HG02763 (cell line): ENCODE results near the gene SELENOF.

ENCODE experiments used
- ATAC-seq: cut with Tn5 transposase; IDR thresholded peaks from one replicate; pipeline ENCODE4 v1.9.1; 2021; ENCODE audit warnings: mild to moderate bottlenecking, moderate library complexity; ENCODE audit not compliant: unreplicated experiment

The SELENOF gene

DNA sequence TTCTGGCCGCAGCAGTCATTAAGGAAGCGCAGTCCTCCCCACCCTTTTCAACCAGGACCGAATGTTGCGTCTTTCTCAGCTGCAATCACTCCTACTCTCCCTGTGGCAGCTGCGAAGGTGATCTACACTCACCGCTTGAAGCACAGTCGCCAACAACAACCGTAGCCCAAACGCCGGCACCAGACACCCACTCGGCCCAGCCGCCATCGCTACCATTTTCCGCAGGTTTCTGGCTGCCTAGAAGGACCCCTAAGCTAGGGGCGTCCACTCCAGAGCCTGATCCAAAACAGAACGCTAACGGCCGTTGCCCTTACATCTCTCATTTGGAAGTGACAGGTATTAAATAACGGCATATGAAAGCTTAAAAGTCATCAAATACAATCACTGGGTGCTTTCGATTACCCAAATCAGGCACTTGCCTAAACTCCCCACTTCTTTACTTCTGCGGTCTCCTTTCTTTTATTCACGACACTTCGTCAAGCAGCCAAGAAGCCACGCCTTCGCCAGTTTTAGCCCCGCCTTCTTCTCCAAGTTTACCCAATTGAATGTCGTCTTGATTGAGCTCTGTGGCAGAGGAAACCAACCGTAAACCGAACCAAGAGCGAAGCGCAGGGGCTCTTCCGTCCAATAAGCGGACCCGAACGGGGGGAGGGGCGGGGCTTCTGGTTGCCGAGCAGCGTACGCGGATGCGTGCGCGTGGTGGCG, at the start of gene SELENOF:
Gene SELENOF, minus strand, starts transcription at position 231 of the 705 bp plus-strand sequence. Its CDS starts 15 bp downstream, at position 216.
- ATAC-seq = peak; percentile 86

DNA sequence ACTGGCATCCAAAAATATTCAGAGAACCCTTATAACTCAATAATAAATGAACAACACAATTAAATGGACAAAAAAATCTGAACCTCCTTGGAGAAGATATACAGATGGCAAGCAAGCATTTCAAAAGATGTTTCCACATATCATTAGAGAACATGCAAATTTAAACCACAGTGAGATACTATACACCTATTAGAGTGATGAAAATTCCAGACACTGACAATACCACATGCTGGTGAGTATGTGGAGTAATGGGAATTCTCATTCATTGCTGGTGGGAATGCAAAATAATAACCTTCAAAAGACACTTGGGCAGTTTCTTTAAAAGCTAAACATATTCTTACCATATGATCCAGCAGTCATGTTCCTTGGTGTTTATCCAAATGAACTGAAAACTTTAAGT, 46.6 kb upstream of the SELENOF start:
- ATAC-seq = no peak

DNA sequence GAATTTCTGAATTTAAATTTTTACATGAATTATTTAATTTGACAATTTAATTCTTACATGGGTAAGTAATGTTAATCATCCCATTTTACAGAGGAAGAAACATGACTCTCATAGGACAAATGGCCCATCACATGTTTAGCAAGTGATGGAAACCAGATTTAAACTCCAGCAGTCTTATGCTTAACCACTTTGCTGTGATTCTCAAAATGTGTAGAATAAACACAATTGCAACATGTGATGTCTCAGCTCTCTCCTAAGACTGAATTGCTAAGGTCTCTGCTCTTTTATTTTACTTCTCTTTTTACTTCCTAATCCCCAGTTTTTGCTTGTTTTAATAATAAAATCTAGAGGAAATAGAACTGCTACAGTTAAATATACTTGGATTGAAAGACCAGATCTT, 43.3 kb upstream of the SELENOF start:
- no peak for ATAC-seq

DNA sequence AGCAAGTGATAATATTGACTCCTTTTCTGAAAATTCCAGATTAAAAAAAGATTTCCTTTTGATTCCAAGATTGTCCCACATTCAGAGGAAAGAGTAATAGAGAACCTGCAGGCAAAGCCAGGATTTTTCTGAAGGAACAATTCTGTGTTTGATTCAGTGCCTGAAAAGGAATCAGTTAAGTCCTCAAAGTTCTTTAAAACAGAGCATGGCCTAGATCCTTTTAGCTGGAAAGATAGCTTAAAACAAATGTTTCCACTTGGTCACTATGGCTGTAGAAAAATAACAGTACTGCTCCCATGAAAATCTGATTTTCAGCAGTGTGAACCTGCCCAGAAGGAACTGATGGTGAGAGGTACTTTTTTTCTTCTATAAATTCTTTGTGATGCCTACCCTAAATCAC, 42.3 kb upstream of the SELENOF start:
- ATAC-seq = no peak

DNA sequence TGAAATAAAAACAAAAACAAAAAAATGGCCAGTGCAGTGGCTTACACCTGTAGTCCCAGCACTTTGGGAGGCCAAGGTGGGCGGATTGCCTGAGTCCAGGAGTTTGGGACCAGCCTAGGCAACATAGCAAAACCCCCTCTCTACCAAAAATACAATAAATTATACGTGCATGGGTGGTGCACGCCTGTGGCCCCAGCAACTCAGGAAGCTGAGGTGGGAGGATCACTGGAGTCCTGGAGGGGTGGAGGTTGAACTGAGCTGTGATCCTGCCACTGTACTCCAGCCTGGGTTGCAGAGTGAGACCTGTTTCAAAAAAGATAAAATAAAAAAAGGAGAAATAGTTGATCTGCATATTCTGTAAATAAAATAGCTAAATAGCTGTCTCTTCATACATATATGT, 41.8 kb upstream of the SELENOF start:
- ATAC-seq = no peak

DNA sequence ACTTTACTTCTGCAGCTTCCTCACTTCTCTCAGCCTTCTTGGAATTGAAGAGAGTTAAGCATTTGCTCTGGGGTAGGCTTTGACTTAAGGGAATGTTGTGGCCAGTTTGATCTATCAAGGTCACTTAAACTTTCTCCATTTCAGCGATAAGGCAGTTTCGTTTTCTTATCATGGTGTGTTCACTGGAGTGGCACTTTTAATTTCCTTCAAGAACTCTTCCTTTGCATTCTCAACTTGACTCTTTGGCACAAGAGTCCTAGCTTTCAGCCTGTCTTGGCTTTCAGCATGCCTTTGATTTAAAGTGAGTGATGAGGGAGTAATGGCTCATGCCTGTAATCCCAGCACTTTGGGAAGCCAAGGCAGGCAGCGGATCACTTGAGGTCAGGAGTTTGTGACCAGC, 39.2 kb upstream of the SELENOF start:
- ATAC-seq = no peak

DNA sequence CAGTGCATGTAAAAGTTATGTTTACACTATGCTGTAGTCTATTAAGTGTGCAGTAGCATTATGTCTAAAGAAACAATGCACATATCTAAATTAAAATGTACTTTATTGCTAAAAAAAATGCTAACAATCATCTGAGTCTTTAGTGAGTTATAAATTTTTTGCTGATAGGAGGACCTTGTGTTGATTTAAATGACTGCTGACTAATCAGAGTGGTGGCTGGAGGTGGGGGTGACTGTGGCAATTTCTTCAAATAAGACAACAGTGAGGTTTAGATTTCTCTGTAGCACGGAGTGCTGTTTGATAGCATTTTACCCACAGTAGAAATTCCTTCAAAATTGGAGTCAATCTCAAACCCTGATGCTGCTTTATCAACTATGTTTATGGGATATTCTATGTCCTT, 37.5 kb upstream of the SELENOF start:
- ATAC-seq = no peak

DNA sequence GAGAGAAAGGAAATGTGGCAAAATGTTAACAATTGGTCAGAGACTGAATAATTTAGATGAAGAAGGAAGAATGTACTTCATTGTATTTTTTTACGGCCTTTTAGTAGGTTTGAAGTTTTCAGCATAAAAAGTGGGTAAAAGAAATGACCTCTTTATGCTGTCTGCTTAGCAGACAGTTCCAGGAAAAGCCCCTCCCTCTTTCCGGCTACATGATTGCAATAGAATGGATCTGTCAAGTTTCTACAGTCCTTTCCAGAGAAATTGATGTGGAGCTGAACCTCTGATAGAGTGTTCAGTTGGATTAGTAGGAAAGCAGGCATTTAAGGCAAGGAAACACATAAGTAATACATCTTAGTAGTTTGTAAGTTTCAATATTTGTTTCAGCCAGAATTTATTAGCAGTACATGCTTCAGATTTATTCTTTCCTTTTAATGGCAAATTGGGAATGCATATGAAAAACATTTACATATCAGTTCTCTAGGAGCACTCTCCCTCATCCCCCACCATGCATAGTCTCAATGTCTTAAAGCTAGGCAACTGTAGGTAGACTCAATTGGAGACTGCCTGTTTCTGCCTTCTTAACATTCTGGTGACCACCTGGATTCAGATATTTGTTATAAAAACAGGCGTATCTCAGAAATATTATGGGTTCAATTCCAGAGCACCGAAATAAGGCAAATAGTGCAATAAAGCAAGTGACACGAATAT, 36.9 kb upstream of the SELENOF start:
- no peak for ATAC-seq

DNA sequence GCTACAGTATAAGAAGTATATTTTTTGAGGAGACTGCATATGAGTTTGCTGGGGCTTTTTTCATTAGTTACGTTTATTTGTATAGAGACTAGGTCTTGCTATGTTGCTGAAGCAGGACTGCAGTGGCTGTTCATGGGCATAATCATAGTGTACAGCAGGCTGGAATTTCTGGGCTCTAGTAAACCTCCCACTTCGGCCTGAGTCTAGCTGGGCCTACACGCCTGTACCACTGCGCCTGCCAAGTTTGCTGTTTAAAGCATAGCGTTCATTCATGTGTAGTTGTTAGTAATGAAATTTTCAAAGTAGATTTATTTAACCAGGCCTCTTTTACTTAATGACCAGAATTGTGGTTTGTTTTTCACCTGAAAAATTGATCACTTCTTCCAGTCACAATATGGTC, 34.3 kb upstream of the SELENOF start:
- no peak for ATAC-seq

DNA sequence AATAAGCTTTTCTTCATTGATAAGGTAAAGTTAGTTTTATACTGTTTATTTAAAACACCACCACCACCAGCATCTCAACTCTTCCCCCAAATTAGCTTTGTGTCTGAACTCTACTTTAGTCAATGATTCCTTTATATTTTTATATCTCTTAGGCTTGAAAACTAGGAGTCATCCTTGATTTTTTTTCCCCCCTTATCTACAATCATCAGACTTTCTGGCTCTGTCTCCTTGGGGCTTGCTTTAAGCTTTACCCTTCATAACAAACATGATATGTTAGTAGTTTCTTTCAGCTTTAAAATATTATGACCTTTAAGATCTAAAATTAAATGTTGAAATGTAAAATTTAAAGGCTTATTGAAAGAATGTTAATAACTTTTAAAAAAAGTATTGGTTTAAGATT, 28.8 kb upstream of the SELENOF start:
- ATAC-seq = no peak

DNA sequence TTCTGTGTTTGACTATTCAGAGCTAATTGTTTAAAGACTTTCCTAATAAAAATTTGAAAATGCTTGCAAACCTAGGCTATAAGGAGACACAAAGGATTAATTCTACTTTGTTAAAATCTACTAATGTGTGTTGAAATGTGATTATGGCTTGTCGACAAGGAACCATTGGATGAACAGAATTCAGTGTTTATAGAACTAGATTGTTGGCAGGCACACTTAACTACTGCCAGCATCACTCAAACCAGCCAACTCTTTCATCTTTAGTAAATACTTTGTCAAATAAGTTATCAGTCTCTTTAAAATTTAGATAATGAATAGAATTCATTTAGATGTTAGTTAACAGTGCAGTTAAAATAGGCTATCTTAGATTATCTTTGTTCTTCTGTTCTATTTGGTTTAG, 28.1 kb upstream of the SELENOF start:
- no peak for ATAC-seq

DNA sequence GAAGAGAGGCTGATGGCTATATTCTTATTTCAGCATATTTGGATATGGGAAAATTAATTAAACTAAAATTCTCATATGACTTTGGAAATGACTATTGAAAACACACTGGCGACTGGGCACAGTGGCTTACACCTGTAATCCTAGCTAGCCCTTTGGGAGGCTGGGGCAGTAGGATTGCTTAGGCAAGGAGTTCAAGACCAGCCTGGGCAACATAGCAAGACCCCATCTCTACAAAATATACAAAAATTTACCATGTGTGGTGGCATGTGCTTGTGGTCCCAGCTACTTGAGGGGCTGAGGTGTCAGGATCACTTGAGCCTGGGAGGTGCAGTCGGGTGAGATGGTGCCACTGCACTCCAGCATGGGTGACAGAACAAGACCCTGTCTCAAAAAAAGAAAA, 26.7 kb upstream of the SELENOF start:
- ATAC-seq = no peak

DNA sequence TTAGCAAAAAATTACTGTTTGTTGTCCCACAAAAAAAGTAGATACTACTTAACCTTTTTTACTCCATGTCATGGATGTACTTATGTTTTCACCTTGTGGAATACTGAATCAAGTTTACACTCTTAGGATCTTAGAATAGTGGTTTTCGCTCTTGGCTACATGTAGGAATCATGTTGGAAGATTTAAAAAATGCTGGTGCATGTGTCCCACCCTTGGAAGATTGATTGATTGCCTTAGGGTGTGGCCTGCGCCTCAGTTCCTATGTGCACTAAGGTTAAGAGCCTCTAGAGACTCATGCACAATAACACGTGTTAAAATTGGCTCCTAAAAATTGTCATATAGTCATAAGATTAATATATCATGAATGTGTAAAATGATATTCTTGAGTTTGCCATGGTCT, 25.5 kb upstream of the SELENOF start:
- no peak for ATAC-seq

DNA sequence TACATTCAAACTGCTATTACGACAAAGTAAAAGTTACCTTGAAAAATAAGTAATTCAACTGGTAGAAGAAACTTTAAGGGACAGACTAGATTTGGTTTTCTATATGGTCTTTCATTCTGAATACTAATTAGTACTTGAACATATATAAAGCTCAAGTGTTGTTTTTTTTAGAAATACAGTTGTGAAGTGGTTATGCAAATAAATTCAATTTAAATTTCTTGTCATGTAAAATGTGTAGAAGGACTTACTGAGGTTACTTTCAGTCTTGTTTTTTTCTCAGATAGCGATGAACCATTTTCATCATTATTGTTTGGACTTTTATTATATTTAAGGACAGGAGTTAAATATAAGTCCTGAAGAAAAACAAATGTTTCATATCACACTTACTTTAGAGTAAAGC, 24.9 kb upstream of the SELENOF start:
- ATAC-seq = no peak

DNA sequence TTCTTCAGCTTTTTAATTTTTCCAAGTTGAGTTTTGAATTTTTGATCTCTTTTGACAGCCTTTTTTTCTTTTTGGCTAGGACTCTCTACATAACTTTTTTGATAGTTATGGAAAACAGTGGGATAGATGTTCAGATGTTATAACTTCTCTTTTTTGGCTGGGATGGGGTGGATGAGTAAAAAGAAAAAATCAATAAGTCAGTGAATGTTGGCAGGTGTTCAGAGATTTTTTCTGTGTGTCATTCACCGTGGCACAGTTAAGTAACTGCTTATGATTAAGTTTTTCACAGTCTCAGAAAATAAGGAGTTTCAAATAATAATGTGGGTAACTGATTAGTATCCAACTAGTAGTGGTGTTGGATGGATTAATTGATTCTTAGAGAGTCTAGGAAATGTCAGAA, 24.5 kb upstream of the SELENOF start:
- ATAC-seq = no peak

DNA sequence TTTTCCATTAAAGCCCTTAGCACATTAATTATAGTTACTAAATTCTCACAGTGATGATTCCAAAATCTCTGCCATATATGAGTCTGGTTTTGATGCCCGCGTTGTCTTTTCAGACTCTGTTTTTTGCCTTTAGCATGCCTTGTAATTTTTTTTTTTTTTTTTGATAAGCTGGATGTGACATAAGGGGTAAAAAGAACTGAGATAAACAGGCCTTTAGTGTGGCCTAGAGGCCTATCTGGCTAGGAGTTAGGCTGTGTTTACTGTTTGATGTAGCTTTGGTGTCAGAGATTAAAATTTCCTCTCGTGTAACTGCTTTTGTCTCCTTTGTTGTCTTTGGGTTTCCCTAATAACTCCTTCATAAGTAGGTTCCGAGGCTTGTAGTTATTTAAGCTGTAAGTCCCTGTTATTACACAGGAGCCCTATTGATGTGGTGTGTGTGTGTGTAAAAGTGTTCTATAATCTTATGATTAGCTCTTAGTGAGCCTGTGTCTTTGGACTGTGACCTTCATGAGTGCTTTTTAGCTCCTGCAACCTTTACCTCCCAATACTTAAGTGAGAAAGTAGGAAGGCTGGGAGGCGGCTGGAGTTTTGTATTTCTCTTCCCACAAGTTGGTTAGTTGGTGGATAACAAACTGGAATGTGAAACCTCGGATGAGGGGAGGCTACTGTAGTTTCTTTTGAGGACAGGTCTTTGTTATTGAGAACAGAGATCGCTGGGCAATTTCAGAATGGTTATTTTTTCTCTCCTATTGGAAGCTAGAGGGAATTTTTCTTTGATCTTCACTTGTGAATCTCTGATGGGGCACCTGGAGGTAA, 19.8 kb upstream of the SELENOF start:
- ATAC-seq = no peak

DNA sequence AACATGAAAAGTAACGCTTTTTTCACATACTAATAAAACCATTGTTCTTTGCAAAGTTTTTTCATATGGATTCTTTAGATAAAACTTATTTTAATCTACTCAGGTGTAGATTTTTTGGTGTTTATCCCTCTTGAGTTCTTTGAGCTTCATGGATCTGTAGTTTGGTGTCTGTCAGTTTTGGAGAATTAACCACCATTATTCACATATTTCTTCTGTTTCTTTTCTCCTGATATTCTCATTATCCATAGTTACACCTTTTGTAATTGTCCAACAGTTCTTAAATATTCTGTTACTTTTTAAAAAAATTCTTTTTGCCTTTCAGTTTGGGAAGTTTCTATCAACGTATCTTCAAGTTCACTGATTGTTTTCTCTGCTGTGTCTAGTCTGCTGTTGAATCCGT, 19.1 kb upstream of the SELENOF start:
- ATAC-seq = no peak

DNA sequence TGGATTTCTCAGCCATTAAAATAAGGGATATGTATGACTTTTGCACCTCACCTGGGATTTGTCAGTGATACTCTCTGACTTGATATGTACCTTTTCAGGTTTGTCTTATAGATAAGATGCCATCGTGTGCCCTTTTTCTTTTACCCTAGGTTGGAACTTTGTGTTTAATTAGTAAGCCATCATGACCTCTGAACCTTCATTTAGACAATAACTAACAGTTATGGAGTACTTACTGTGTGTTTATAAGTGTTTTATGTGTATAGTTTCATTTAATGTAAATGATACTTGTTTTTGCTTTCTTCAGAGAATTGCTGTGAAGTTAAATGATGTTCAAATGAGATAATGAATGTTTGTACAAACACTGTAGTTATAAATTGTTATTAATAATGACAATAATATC, 14.9 kb upstream of the SELENOF start:
- ATAC-seq = no peak

DNA sequence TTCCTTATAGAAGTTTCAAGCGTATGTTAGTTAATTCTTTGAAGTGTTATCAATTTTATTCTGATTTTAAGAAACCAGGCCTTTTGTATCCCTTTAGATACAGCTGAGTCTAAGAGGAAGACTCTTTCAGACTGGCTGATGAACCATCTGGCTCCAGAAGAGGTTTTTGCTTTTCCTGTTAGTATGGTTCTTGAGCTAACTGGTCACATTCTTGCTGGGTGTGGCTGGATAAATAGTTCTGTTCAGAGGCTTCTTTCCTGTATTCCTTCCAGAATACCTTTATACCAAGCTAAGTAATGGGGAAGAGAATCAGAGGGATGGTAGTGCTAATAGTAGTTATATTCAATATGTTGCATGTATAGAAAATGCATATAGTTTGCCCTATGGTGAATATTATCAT, 13.0 kb upstream of the SELENOF start:
- no peak for ATAC-seq

DNA sequence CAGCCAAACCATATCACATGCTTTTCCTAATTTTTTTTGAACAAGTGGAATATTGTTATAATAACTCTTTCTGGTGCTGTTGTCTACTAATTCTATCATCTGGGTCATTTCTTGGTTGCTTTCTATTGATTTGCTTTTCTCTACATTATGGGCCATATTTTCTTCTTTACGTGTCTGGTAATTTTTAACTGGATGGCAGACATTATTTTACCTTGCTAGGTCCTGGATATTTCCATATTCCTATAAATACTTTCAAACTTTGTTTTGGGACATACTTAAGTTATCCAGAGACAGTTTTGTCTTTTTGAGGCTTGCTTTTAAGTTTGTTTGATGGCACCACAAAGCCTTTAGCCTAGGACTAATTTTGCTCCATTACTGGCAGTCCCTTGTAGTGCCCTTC, 11.8 kb upstream of the SELENOF start:
- ATAC-seq = no peak

DNA sequence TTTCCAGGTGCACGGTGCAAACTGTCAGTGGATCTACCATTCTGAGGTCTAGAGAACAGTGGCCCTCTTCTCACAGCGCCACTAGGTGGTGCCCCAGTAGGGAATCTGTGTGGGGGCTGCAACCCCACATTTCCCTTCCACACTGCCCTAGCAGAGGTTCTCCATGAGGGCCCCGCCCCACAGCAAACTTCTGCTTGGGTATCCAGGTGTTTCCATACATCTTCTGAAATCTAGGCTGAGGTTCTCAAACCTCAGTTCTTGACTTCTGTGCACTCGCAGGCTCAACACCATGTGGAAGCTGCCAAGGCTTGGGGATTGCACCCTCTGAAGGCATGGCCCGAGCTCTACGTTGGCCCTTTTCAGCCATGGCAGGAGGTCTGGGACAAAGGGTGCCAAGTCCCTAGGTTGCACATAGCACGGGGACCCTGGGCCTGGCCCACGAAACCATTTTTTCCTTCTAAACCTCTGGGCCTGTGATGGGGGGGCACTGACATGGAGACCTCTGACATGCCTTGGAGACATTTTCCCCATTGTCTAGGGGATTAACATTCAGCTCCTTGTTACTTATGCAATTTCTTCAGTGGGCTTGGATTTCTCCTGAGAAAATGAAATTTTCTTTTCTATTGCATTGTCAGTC, 10.5 kb upstream of the SELENOF start:
- ATAC-seq = no peak
